PC-3 (cell line): ENCODE data around the gene BAG3.

Source experiments
- EZH2 ChIP-seq: fragments of 300-600 bp; sonication (generic); IDR thresholded peaks from one replicate; pipeline ENCODE4 v1.6.1; 2017; ENCODE audit warnings: antibody characterized with exemption, mild to moderate bottlenecking, low read length; ENCODE audit not compliant: unreplicated experiment
- TF ChIP-seq, protein P1 (sequence below): fragments of 300-600 bp; sonication (generic); conservative IDR thresholded peaks from 2 replicates; pipeline ENCODE4 v1.5.1; 2017; ENCODE audit warnings: antibody characterized with exemption, low read depth, mild to moderate bottlenecking, low read length

DNA sequence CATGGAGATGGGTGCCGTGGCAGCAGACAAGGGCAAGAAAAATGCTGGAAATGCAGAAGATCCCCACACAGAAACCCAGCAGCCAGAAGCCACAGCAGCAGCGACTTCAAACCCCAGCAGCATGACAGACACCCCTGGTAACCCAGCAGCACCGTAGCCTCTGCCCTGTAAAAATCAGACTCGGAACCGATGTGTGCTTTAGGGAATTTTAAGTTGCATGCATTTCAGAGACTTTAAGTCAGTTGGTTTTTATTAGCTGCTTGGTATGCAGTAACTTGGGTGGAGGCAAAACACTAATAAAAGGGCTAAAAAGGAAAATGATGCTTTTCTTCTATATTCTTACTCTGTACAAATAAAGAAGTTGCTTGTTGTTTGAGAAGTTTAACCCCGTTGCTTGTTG is 25.9 kb downstream of the BAG3 start:
- TF ChIP-seq, protein P1, sequence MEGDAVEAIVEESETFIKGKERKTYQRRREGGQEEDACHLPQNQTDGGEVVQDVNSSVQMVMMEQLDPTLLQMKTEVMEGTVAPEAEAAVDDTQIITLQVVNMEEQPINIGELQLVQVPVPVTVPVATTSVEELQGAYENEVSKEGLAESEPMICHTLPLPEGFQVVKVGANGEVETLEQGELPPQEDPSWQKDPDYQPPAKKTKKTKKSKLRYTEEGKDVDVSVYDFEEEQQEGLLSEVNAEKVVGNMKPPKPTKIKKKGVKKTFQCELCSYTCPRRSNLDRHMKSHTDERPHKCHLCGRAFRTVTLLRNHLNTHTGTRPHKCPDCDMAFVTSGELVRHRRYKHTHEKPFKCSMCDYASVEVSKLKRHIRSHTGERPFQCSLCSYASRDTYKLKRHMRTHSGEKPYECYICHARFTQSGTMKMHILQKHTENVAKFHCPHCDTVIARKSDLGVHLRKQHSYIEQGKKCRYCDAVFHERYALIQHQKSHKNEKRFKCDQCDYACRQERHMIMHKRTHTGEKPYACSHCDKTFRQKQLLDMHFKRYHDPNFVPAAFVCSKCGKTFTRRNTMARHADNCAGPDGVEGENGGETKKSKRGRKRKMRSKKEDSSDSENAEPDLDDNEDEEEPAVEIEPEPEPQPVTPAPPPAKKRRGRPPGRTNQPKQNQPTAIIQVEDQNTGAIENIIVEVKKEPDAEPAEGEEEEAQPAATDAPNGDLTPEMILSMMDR = no peak
- TF ChIP-seq EZH2 = no peak
